Measurements from ENCODE around the gene MYOZ3. TPM values are rescaled to one million over a fixed set of nuclear protein-coding genes. Genes with fewer than 3 reads are reported as not detected.

Gene MYOZ3
- total and polyA plus RNA-seq, 10 of the 15 experiments (the other 5 are each of a cell fraction or from before 2014, with no cell fraction given): 0.04 to 1.1 (median 0.10) TPM; not detected in 4

- intact Hi-C loops (cut with micrococcal nuclease; ENCODE audit: unreplicated experiment) (no loop called here), in situ Hi-C loops (cut with MboI) (no loop called here)
- TF ChIP-seq USF2 (IDR thresholded peaks at IDR 0.05; ENCODE audit: borderline replicate concordance, low read depth, low read length): no peak
- no peak for TF ChIP-seq PML (IDR thresholded peaks at IDR 0.05; ENCODE audit: low read length)
- TF ChIP-seq E2F4 (IDR thresholded peaks at IDR 0.05; ENCODE audit: low read depth, low read length): no peak
- no peak for TF ChIP-seq JUNB (IDR thresholded peaks at IDR 0.05)
- no peak for TF ChIP-seq ZNF622 (IDR thresholded peaks at IDR 0.05)
- no peak for TF ChIP-seq ESRRA (IDR thresholded peaks at IDR 0.05; ENCODE audit: low read length)
- TF ChIP-seq SMAD5 (IDR thresholded peaks at IDR 0.05; ENCODE audit: low read depth): no peak
- TF ChIP-seq POLR2A (IDR thresholded peaks at IDR 0.05; ENCODE audit: low read depth, low read length): no peak
- no peak for TF ChIP-seq ZBTB11 (CRISPR knock-in tag; IDR thresholded peaks at IDR 0.05)
- Histone ChIP-seq H3K4me2 (ENCODE audit: control insufficient read depth, insufficient read depth) (no peak overlapping the region), H3K9me3 (replicated peaks; ENCODE audit: control insufficient read depth, insufficient read depth, low read length) (no peaks in the 10 kb centered on the region), H3K4me1 (ENCODE audit: control insufficient read depth, insufficient read depth, low read length) (no peaks in the 10 kb centered on the region; the same call in 1 of the 2 replicates), H3K36me3 (ENCODE audit: control insufficient read depth in 2 of 2, insufficient read depth in 2 of 2, low read length in 1 of 2) (no peaks in the 10 kb centered on the region; a peak in 1 of 4 replicates), H3K4me3 (no peak overlapping the region), H3K27me3 (replicated peaks in 1 of 2; ENCODE audit: control insufficient read depth in 2 of 2, insufficient read depth in 2 of 2, low read length in 1 of 2) (no peaks in the 10 kb centered on the region), H3K79me2 (ENCODE audit: control insufficient read depth, insufficient read depth, low read length) (peaks cover 7% of the 10 kb centered on the region), H2AFZ (ENCODE audit: control insufficient read depth, low read depth, low read length) (no peak overlapping the region), H3K9ac (ENCODE audit: control insufficient read depth, insufficient read depth, low read length) (no peak overlapping the region), H3K27ac (ENCODE audit: control insufficient read depth, insufficient read depth) (no peak overlapping the region), H4K20me1 (ENCODE audit: control insufficient read depth, insufficient read depth) (no peaks in the 10 kb centered on the region)
- FAIRE-seq (no peak), ATAC-seq (no peak), DNase-seq (ENCODE audit: low read depth, low spot score) (no peak)
- ChIA-PET SMC1A (ENCODE audit: uncharacterized antibody, unreplicated experiment) (interaction anchor here (0.9 to 1.6 kb wide), 3 partner anchors 11 to 72 kb away, joined by 3 to 4 read pairs (median 3); no protein-coding TSS in a partner anchor), CTCF (interaction anchor here (1.0 kb wide), 1 partner anchor 88 kb away, joined by 4 read pairs; no protein-coding TSS in a partner anchor), RAD21 (ENCODE audit: unreplicated experiment) (no interaction called here), POLR2A (no interaction called here)
- 64% methylated on average over 10 of the region's 10 CpGs for WGBS (ENCODE audit: insufficient coverage, insufficient replicate concordance, low lambda C conversion rate, missing lambda C conversion rate)
- no TSS peak for BruUV-seq (replicated peaks)
Measured at GRCh38 chr5:150632305-150633160, 28.5 kb upstream of the MYOZ3 start.
